ENCODE measurements around the gene EFL1. TPM values are rescaled to one million over a fixed set of nuclear protein-coding genes. Genes with fewer than 3 reads are reported as not detected.

The EFL1 gene
- total and polyA plus RNA-seq, 2 of the 8 experiments (the other 6 are each of a cell fraction or from before 2014, with no cell fraction given) = 10.8 to 31.5 TPM

GRCh38 chr15:82178061-82178460 lies 84.5 kb downstream of the EFL1 start:
- Histone ChIP-seq H2BK20ac (ENCODE audit: low read length) (no peak overlapping the region), H2BK15ac (ENCODE audit: low read length) (no peak overlapping the region), H4K91ac (replicated peaks; ENCODE audit: insufficient read length, low read length) (no peak overlapping the region), H3K27me3 (replicated peaks in 1 of 4; ENCODE audit: control insufficient read depth in 3 of 4, extremely low read depth in 1 of 4, insufficient read depth in 3 of 4, low read length in 3 of 4) (no peaks in the 10 kb centered on the region), H3K9ac (replicated peaks in 1 of 4; ENCODE audit: extremely low read depth in 1 of 4, low read depth in 3 of 4, low read length in 3 of 4) (no peak overlapping the region), H3K23me2 (ENCODE audit: low read depth, low read length) (no peaks in the 10 kb centered on the region), H3K36me3 (ENCODE audit: control insufficient read depth in 2 of 4, insufficient read depth in 4 of 4, low read length in 3 of 4) (no peaks in the 10 kb centered on the region), H2BK120ac (replicated peaks; ENCODE audit: low read depth, low read length) (no peak overlapping the region), H4K20me1 (replicated peaks in 1 of 2; ENCODE audit: control insufficient read depth in 1 of 2, insufficient read depth in 2 of 2, low read length in 2 of 2) (no peaks in the 10 kb centered on the region), H2AK5ac (ENCODE audit: low read depth, low read length) (no peak overlapping the region), H3K18ac (ENCODE audit: extremely low read depth, low read length) (no peak overlapping the region), H3K14ac (ENCODE audit: insufficient read length) (no peak overlapping the region), H3K9me3 (ENCODE audit: insufficient read depth in 2 of 2, low read depth in 1 of 2, low read length in 1 of 2) (no peaks in the 10 kb centered on the region), H4K5ac (ENCODE audit: insufficient read length, low read depth, low read length) (no peak overlapping the region), H3K23ac (ENCODE audit: insufficient read length) (no peak overlapping the region), H3K4me3 (ENCODE audit: extremely low read depth in 1 of 4, insufficient read depth in 2 of 4, low read depth in 3 of 4, low read length in 4 of 4) (no peak overlapping the region), H3K4me1 (replicated peaks in 1 of 4; ENCODE audit: control insufficient read depth in 3 of 4, insufficient read depth in 4 of 4, low read length in 3 of 4) (peaks cover 0 to 3% (median 0%) of the 10 kb centered on the region in 4 experiments; a peak in 2 of 7 replicates), H3K79me2 (ENCODE audit: control insufficient read depth in 1 of 2, insufficient read depth in 2 of 2, low read length in 2 of 2) (0 out of 4 replicates have a peak, but pooled peaks cover 0 to 2% of the 10 kb centered on the region in 2 experiments), H3K79me1 (ENCODE audit: low read depth, low read length) (no peaks in the 10 kb centered on the region), H4K8ac (ENCODE audit: extremely low read depth, insufficient read depth, low read length) (no peak overlapping the region), H3K4ac (replicated peaks; ENCODE audit: insufficient read length, low read depth, low read length) (no peak overlapping the region), H2BK5ac (ENCODE audit: low read depth, low read length) (no peak overlapping the region), H2AFZ (ENCODE audit: low read length) (no peak overlapping the region), H3K56ac (replicated peaks; ENCODE audit: insufficient read length, low read depth, low read length) (no peak overlapping the region), H2BK12ac (ENCODE audit: low read depth, low read length) (no peak overlapping the region), H3K27ac (ENCODE audit: low read depth, low read length) (no peak overlapping the region), H3K4me2 (ENCODE audit: insufficient read depth in 1 of 2, low read depth in 2 of 2, low read length in 2 of 2) (no peak overlapping the region)
- TF ChIP-seq GTF2F1 (IDR thresholded peaks at IDR 0.05; ENCODE audit: borderline replicate concordance, low read depth, low read length) (no peak), KDM4A (IDR thresholded peaks at IDR 0.05; ENCODE audit: low read depth, low read length, severe bottlenecking) (no peak), CTCF (IDR thresholded peaks at IDR 0.05; ENCODE audit: control extremely low read depth in 1 of 3, insufficient read depth in 1 of 3, low read depth in 1 of 3, low read length in 3 of 3) (no peak)
- no peak for FAIRE-seq
- ChIA-PET CTCF (ENCODE audit: partially characterized antibody) (interaction anchor here (0.9 to 1.2 kb wide), 2 partner anchors 70 to 106 kb away, joined by 3 read pairs; no protein-coding TSS in a partner anchor), POLR2A (ENCODE audit: partially characterized antibody) (interaction anchor here (1.1 kb wide), 1 partner anchor 9 kb away, joined by 3 read pairs; no protein-coding TSS in a partner anchor)
- DNase-seq (ENCODE audit: low read depth in 1 of 2, low spot score in 2 of 2) = no peak
- 85% methylated on average over 2 of the region's 2 CpGs; no CpG with 5 or more reads in 1 of the 2 experiments for WGBS, 2 experiments (ENCODE audit: extremely low coverage in 1 of 2, insufficient coverage in 1 of 2, insufficient read length in 1 of 2, insufficient replicate concordance in 2 of 2, low coverage in 1 of 2, low lambda C conversion rate in 2 of 2, missing lambda C conversion rate in 1 of 2)
